HepG2 (cell line): Measurements from ENCODE around the gene STIM2. TPM values are rescaled to one million over a fixed set of nuclear protein-coding genes. Genes with fewer than 3 reads are reported as not detected.

Experiments
- ATAC-seq: fragments of 200-7000 bp; cut with Tn5 transposase; 3 replicates; pipeline ENCODE4 v1.9.1; 2020; ENCODE audit warnings: mild to moderate bottlenecking, moderate library complexity
- BruUV-seq: library from RNA; stranded (reverse); fragments of 400-500 nt; replicated peaks from 2 replicates; lab custom pipeline; 2021; lab: Mats Ljungman, UMichigan
- CTCF ChIA-PET: fragments of 300-600 bp; formaldehyde crosslinking; extraction: SDS; loops from one replicate; lab custom pipeline; 2021; ENCODE audit warnings: low total read pairs, inconsistent platforms, low intra/inter-chr PET ratio; lab: Yijun Ruan, JAX
- POLR2A ChIA-PET: fragments of 350-600 bp; sonication (Branson Sonifier 250); formaldehyde crosslinking; loops from one replicate; lab custom pipeline; 2020; ENCODE audit warnings: antibody characterized with exemption, inconsistent platforms; lab: Yijun Ruan, JAX
- DNase-seq: peaks from one replicate; pipeline ENCODE4 v3.0.0-alpha.2; 2015; ENCODE audit warnings: low spot score
- FAIRE-seq: peaks from 3 replicates; lab custom pipeline; 2011; peaks lifted over from hg19 to GRCh38; lab: Jason Lieb, UNC
- H2AFZ ChIP-seq: one replicate; pipeline ENCODE4 v1.6.1; 2011; ENCODE audit warnings: low read length, inconsistent platforms
- H3K27ac ChIP-seq: fragments of 300-600 bp; 3 replicates; pipeline ENCODE4 v1.8.0; 2011; ENCODE audit warnings: mixed run types, mild to moderate bottlenecking, mixed read lengths, low read length, inconsistent platforms; ENCODE audit not compliant: insufficient read depth; ENCODE audit errors: extremely low read length
- H3K27me3 ChIP-seq, 2 experiments: fragments of 200-600 bp in 1 of 2; 2 replicates in 1 of 2; 3 replicates in 1 of 2; pipeline versions ENCODE4 v1.6.0 to v1.8.0; 2011; ENCODE audit warnings: low read length in 2 of 2, mild to moderate bottlenecking in 2 of 2, moderate library complexity in 2 of 2, inconsistent platforms in 1 of 2; ENCODE audit not compliant: insufficient read depth in 2 of 2, control insufficient read depth in 1 of 2
- H3K36me3 ChIP-seq, 2 experiments: fragments of 200-600 bp in 1 of 2; replicated peaks in 1 of 2; 2 replicates in 1 of 2; 3 replicates in 1 of 2; pipeline versions ENCODE4 v1.5.1 to v1.8.0; 2011; ENCODE audit warnings: low read length in 2 of 2, inconsistent platforms in 1 of 2; ENCODE audit not compliant: insufficient read depth in 2 of 2, control insufficient read depth in 1 of 2
- H3K4me1 ChIP-seq: 2 replicates; pipeline ENCODE4 v1.5.1; 2012; ENCODE audit warnings: low read length, inconsistent platforms; ENCODE audit not compliant: insufficient read depth
- H3K4me2 ChIP-seq: 2 replicates; pipeline ENCODE4 v1.6.0; 2011; ENCODE audit warnings: low read depth, low read length, inconsistent platforms
- H3K4me3 ChIP-seq, 3 experiments: fragments of 200-600 bp in 1 of 3; sonication (generic), shearing (Covaris generic) in 1 of 3; replicated peaks in 1 of 3; 2 replicates each; pipeline ENCODE4 v1.5.1; 2011 to 2016; ENCODE audit warnings: low read length in 3 of 3, inconsistent platforms in 2 of 3, low read depth in 2 of 3, mild to moderate bottlenecking in 2 of 3, control low read depth in 1 of 3, mixed read lengths in 1 of 3; ENCODE audit not compliant: insufficient read depth in 1 of 3
- H3K79me2 ChIP-seq: one replicate; pipeline ENCODE4 v1.6.1; 2011; ENCODE audit warnings: low read length, inconsistent platforms; ENCODE audit not compliant: insufficient read depth
- H3K9ac ChIP-seq: 2 replicates; pipeline ENCODE4 v1.6.0; 2011; ENCODE audit warnings: mild to moderate bottlenecking, low read depth, low read length, inconsistent platforms; ENCODE audit not compliant: insufficient read depth
- H3K9me3 ChIP-seq: 2 replicates; pipeline ENCODE4 v1.5.1; 2012; ENCODE audit warnings: mild to moderate bottlenecking, low read length
- H4K20me1 ChIP-seq: 2 replicates; pipeline ENCODE4 v1.6.0; 2011; ENCODE audit warnings: inconsistent platforms, mild to moderate bottlenecking, low read length, moderate library complexity; ENCODE audit not compliant: insufficient read depth
- GATA4 ChIP-seq: sonication (generic); IDR thresholded peaks from 2 replicates; pipeline ENCODE4 v1.6.1; 2016; ENCODE audit warnings: antibody characterized with exemption, low read depth, borderline replicate concordance
- MED8 ChIP-seq: sonication (generic); formaldehyde crosslinking; IDR thresholded peaks from 2 replicates; pipeline ENCODE4 v1.8.1; 2023; ENCODE audit warnings: mild to moderate bottlenecking, missing genetic modification reagents; ENCODE audit not compliant: insufficient replicate concordance
- MZF1 ChIP-seq: sonication (generic); formaldehyde crosslinking; IDR thresholded peaks from 2 replicates; pipeline ENCODE4 v1.8.1; 2023; ENCODE audit warnings: mild to moderate bottlenecking, missing genetic modification reagents, borderline replicate concordance
- ONECUT2 ChIP-seq: sonication (generic); formaldehyde crosslinking; IDR thresholded peaks from 2 replicates; pipeline ENCODE4 v1.4.0; 2020; ENCODE audit warnings: missing genetic modification reagents
- SALL2 ChIP-seq: sonication (generic); formaldehyde crosslinking; IDR thresholded peaks from 2 replicates; pipeline ENCODE4 v1.8.1; 2023; ENCODE audit warnings: mild to moderate bottlenecking, missing genetic modification reagents, inconsistent platforms
- SMAD9 ChIP-seq: sonication (generic); formaldehyde crosslinking; IDR thresholded peaks from 2 replicates; pipeline ENCODE4 v1.5.1; 2020; ENCODE audit warnings: mild to moderate bottlenecking, missing genetic modification reagents
- TOPORS ChIP-seq: sonication (generic); formaldehyde crosslinking; IDR thresholded peaks from 2 replicates; pipeline ENCODE4 v1.8.0; 2023; ENCODE audit warnings: mild to moderate bottlenecking, missing genetic modification reagents
- ZNF331 ChIP-seq: sonication (generic); formaldehyde crosslinking; IDR thresholded peaks from 2 replicates; pipeline ENCODE4 v1.4.0; 2020; ENCODE audit warnings: missing genetic modification reagents
- ZNF576 ChIP-seq: sonication (generic); formaldehyde crosslinking; IDR thresholded peaks from 2 replicates; pipeline ENCODE4 v1.4.0; 2020; ENCODE audit warnings: mild to moderate bottlenecking, missing genetic modification reagents
- WGBS: methylation state at CpG from one replicate; pipeline ENCODE4 v1.1.6; 2017; ENCODE audit warnings: low lambda C conversion rate; 5-methylcytosine and 5-hydroxymethylcytosine counted together
- in situ Hi-C: cut with HindIII; loops from 2 replicates; pipeline ENCODE4 v1.10.0; 2017; ENCODE audit warnings: low pct_unique_long_range_greater_than_20kb; ENCODE audit not compliant: extremely low pct_ligation_motif_present
- intact Hi-C: fragments of 100-400 bp; cut with micrococcal nuclease; formaldehyde crosslinking; loops from one replicate; pipeline ENCODE4 v1.10.0; 2022; ENCODE audit not compliant: unreplicated experiment
- polyA plus RNA-seq, 8 experiments: library from polyadenylated mRNA; depleted of rRNA in 3 of 8; stranded (reverse) in 7 of 8; unstranded in 1 of 8; fragments of >200 nt; fragmentation: Illumina TruSeq in 4 of 8; extraction: Trizol in 4 of 8; gene quantifications; 2 replicates each; pipeline versions ENCODE4 v1.2.1 to v1.2.3, GENCODE V29; 2011 to 2016; ENCODE audit warnings: low read depth in 4 of 8, missing spikeins in 1 of 8, mixed read lengths in 1 of 8; ENCODE audit not compliant: insufficient read depth in 1 of 8
- total RNA-seq, 5 experiments: library from RNA; depleted of rRNA; stranded (reverse); fragments of >200 nt; fragmentation: Illumina TruSeq; extraction: Trizol; gene quantifications; 2 replicates each; pipeline ENCODE4 v1.2.3, GENCODE V29; 2016; ENCODE audit warnings: low read depth in 1 of 5
- TF ChIP-seq, protein P1 (sequence below): IDR thresholded peaks from 2 replicates; pipeline ENCODE4 v1.6.1; 2016; ENCODE audit warnings: missing compliant biosample characterization, missing genetic modification reagents, borderline replicate concordance
- TF ChIP-seq, protein P2 (sequence below): sonication (generic); formaldehyde crosslinking; IDR thresholded peaks from 2 replicates; pipeline ENCODE4 v1.4.0; 2020; ENCODE audit warnings: missing genetic modification reagents
- TF ChIP-seq, protein P3 (sequence below): IDR thresholded peaks from 2 replicates; pipeline ENCODE4 v1.6.1; 2016
- TF ChIP-seq, protein P4 (sequence below), 2 experiments: sonication (generic) in 1 of 2; formaldehyde crosslinking in 1 of 2; IDR thresholded peaks; 2 replicates each; pipeline versions ENCODE4 v1.4.0 to v1.6.1; 2016 to 2020; ENCODE audit warnings: borderline replicate concordance in 1 of 2, low read depth in 1 of 2, mild to moderate bottlenecking in 1 of 2, missing genetic modification reagents in 1 of 2

Gene STIM2
- total and polyA plus RNA-seq, 2 of the 13 experiments (the other 11 are each of a cell fraction or from before 2014, with no cell fraction given): 19.3 to 19.4 TPM

DNA sequence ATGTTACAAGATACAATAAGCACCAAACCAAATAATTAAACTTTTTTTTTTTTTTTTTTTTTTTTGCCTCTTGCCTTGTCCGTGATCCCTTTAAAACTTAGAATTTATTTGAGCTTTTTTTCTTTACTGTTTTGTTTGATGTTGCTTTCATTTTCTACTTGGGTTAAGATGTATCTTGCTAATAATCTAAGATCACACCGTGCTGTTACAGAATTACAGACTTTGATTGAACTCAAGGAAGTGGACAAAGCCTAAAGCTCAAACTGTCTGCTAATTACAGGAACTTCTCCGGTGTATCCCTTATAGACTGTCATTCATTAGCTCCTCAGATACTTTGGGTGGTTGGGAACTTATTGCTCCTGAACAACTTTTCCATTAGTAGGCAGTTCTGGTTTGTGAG lies 26.5 kb downstream of the STIM2 start (continued):
- TF ChIP-seq, protein P1, sequence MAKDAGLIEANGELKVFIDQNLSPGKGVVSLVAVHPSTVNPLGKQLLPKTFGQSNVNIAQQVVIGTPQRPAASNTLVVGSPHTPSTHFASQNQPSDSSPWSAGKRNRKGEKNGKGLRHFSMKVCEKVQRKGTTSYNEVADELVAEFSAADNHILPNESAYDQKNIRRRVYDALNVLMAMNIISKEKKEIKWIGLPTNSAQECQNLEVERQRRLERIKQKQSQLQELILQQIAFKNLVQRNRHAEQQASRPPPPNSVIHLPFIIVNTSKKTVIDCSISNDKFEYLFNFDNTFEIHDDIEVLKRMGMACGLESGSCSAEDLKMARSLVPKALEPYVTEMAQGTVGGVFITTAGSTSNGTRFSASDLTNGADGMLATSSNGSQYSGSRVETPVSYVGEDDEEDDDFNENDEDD (CRISPR knock-in tag): no peak
- TF ChIP-seq, protein P2, sequence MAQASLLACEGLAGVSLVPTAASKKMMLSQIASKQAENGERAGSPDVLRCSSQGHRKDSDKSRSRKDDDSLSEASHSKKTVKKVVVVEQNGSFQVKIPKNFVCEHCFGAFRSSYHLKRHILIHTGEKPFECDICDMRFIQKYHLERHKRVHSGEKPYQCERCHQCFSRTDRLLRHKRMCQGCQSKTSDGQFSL: no peak
- TF ChIP-seq MZF1 (CRISPR knock-in tag) (no peak), MED8 (CRISPR knock-in tag) (no peak), ZNF576 (no peak)

- CTCF ChIA-PET: no interaction called here
These were observed 27.2 kb downstream of the STIM2 start for GRCh38 chr4:26887809-26888208.

More at GRCh38 chr4:26887809-26888208, 27.2 kb downstream of the STIM2 start:
- no peak for FAIRE-seq
- H2AFZ ChIP-seq: no peak overlapping the region
- 98% methylated on average over 2 of the region's 2 CpGs for WGBS
- TF ChIP-seq ZNF331: no peak
- no peak for TF ChIP-seq TOPORS (CRISPR knock-in tag)
- TF ChIP-seq SALL2: no peak
- no peak for TF ChIP-seq ONECUT2 (CRISPR knock-in tag)
- TF ChIP-seq GATA4: no peak
- TF ChIP-seq, protein P3, sequence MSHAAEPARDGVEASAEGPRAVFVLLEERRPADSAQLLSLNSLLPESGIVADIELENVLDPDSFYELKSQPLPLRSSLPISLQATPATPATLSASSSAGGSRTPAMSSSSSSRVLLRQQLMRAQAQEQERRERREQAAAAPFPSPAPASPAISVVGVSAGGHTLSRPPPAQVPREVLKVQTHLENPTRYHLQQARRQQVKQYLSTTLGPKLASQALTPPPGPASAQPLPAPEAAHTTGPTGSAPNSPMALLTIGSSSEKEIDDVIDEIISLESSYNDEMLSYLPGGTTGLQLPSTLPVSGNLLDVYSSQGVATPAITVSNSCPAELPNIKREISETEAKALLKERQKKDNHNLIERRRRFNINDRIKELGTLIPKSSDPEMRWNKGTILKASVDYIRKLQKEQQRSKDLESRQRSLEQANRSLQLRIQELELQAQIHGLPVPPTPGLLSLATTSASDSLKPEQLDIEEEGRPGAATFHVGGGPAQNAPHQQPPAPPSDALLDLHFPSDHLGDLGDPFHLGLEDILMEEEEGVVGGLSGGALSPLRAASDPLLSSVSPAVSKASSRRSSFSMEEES (CRISPR knock-in tag): no peak
- TF ChIP-seq SMAD9 (CRISPR knock-in tag): no peak
- TF ChIP-seq, protein P4, sequence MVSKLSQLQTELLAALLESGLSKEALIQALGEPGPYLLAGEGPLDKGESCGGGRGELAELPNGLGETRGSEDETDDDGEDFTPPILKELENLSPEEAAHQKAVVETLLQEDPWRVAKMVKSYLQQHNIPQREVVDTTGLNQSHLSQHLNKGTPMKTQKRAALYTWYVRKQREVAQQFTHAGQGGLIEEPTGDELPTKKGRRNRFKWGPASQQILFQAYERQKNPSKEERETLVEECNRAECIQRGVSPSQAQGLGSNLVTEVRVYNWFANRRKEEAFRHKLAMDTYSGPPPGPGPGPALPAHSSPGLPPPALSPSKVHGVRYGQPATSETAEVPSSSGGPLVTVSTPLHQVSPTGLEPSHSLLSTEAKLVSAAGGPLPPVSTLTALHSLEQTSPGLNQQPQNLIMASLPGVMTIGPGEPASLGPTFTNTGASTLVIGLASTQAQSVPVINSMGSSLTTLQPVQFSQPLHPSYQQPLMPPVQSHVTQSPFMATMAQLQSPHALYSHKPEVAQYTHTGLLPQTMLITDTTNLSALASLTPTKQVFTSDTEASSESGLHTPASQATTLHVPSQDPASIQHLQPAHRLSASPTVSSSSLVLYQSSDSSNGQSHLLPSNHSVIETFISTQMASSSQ (IDR thresholded peaks at IDR 0.05; ENCODE audit: low read depth): no peak
- TF ChIP-seq, protein P4 (CRISPR knock-in tag; IDR thresholded peaks at IDR 0.05; ENCODE audit: borderline replicate concordance): no peak
- intact Hi-C loops: no loop called here
- ATAC-seq: no peak
- no peaks in the 10 kb centered on the region for H3K36me3 ChIP-seq
- H3K27ac ChIP-seq: no peak overlapping the region
- no peaks in the 10 kb centered on the region for H3K79me2 ChIP-seq
- no peaks in the 10 kb centered on the region for H3K27me3 ChIP-seq
- no peaks in the 10 kb centered on the region for H3K9me3 ChIP-seq
- POLR2A ChIA-PET: no interaction called here
- H3K4me3 ChIP-seq: no peak overlapping the region
- no TSS peak for BruUV-seq
- in situ Hi-C loops: no loop called here
- H3K4me2 ChIP-seq: no peak overlapping the region
- H3K4me1 ChIP-seq: no peaks in the 10 kb centered on the region
- H4K20me1 ChIP-seq: no peaks in the 10 kb centered on the region
- no peak overlapping the region for H3K9ac ChIP-seq
- no peak for DNase-seq
